ENCODE measurements around the gene QRSL1.
"Not testable (repeated sequence)": the region's sequence is repeated elsewhere in the genome, so short reads cannot be mapped to it uniquely, and the experiment has no call there.

QRSL1 gene, protein sequence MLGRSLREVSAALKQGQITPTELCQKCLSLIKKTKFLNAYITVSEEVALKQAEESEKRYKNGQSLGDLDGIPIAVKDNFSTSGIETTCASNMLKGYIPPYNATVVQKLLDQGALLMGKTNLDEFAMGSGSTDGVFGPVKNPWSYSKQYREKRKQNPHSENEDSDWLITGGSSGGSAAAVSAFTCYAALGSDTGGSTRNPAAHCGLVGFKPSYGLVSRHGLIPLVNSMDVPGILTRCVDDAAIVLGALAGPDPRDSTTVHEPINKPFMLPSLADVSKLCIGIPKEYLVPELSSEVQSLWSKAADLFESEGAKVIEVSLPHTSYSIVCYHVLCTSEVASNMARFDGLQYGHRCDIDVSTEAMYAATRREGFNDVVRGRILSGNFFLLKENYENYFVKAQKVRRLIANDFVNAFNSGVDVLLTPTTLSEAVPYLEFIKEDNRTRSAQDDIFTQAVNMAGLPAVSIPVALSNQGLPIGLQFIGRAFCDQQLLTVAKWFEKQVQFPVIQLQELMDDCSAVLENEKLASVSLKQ

DNA sequence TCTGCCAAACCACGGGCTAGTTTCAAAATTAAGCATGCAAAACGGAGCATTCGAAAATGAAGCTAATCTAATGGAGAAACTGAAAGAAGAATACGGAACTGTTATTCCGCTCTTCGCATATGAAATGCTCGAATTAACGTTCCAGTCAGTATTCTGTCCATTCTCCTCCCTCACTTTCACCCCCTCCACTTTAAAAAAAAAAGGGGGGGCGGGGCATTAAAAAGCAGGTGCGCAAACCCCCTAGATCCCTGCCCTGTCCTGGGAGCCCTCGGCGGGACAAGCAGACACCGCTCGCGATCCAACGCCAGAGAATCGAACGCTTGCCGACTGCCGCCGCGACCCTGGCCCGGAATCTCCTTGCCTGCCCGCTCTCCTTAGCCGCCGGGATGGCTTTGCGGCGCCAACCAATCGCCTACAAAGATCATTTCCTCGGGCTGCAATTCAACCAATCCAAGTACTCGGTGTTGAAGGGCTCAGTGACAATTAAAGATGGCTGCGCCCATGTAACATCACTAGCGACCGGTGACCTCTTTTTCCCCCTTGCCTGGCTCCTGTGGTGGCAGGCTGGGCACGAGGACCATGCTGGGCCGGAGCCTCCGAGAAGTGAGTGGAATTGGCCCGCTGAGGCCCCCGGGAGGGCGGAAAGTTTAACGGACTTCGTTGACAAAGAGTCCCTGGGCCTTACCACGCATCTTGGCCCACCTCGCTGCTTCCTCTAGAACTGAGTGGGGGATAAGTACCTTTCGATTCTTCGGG, at the start of gene QRSL1, which contains the start of gene RTN4IP1:
Gene QRSL1 (plus strand): TSS at position 476 of the 756 bp plus-strand sequence. CDS start 104 bp downstream, at position 580.
Gene RTN4IP1 (minus strand): TSS at position 396 of the 756 bp plus-strand sequence. CDS start 477 bp downstream, outside the sequence.
- DNase-seq (ENCODE audit: low read depth in 2 of 2): peak; percentile 69 to 76

DNA sequence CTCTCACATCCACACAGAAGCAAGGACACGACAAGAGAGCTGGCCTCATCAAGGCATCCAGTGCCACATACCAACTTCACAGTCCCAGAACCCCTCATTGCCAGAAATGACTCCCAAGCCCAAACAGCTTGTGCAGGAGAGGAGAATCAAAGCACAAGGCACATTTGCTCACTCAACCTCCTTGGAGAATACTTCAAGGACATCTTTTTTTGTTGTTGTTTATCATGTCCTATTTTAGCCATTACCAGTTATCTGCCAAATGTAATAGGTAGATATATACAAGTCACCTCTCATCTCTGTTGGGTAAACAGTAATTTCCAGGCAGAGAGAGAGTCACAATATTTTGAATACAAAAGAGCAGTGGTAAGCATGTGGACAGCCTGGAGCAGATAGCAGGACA, 47.9 kb upstream of the QRSL1 start:
- no peak for DNase-seq (ENCODE audit: low read depth in 2 of 2)

DNA sequence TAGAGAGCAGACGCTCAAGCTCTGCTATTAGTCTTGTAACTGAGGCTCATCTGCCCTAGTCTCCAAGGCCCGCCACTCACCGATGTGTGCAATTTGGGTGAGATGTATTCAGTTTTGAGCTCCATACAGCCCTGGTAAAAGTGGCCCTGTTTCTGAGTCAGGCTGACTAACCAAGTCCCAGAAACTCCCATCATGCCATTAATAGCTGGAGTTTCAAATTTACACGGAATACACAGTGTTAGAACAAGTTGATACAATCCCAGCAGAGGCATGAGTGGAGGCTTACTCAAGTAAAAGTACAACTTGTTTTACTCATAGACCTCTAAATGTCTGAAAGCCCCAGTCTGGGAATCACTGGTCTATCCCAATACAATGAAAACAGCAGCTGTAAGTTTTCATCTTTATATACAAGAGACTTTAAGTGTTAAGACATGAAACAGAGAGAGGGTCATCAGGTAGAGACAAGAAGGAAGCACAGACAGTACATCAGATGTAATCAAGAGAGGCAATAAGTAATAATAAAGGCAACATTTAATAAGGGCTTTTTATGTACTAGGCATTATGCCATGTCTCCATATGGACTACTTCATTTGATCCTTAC, 42.5 kb upstream of the QRSL1 start:
- no peak for DNase-seq (ENCODE audit: low read depth in 2 of 2)

DNA sequence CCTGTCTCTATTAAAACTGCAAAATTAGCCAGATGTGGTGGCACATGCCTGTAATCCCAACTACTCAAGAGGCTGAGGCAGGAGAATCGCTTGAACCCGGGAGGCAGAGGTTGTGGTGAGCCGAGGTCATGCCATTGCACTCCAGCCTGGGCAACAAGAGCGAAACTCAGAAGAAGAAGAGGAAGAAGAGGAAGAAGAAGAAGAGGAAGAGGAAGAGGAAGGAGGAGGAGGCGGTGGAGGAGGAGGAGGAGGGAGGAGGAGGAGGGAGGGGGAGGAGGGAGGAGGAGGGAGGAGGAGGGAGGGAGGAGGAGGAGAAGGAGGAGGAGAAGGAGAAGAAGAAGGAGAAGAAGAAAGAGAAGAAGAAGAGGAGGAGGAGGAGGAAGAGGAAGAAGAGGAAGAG, 40.4 kb upstream of the QRSL1 start:
- not testable (repeated sequence) for DNase-seq (ENCODE audit: low read depth in 2 of 2)

DNA sequence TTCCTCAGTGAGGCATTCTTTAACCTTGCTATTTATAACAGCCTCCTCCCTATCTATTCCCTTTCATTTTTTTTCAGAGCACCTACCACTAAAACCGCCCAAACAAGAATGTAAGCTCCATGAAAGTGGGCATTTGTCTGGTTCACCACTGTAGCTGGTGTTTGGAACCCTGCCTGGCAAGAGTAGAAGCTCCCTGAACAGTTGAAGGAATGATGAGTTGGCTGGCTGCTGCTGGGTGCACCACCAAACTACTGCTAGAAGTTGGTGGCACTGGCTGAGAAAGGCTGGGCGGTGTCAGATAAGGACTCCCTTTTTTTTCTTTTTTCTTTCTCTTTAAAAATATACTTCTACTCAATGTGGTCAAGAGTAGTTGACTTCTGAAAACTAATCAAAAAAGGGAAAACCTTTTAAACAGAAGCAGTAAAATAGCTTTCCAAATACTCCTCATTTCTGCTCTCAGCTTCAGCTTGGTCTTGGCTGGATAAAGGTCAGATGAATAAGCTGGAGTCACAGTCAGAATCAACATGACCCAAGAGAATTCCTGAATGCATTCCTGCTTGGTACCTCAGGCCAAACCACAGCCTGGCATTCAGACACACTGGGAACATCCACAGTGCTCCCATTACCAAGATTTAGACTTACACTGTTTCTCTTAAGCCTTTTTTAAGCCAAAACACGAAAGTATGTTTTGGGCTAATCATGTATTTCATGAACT, 38.1 kb upstream of the QRSL1 start:
- DNase-seq (ENCODE audit: low read depth in 2 of 2): no peak

DNA sequence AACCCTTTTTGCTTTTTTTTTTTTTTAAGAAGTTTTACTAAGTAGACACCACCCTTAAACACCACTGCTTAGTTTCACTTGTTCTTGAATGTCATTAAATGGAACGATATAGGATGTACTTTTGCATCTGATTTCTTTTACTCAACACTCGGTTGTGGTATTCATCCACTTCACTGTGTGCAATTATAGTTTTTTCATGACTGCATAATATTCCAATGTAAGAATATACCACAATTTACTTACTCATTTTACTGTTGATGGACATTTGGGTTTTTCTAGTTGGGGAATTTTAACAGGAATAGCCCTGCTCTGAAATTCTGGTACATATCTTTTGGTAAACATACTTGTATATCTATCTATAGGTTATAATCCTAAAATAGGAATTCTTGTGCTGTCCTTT, 29.9 kb upstream of the QRSL1 start:
- DNase-seq (ENCODE audit: low read depth in 2 of 2): no peak

DNA sequence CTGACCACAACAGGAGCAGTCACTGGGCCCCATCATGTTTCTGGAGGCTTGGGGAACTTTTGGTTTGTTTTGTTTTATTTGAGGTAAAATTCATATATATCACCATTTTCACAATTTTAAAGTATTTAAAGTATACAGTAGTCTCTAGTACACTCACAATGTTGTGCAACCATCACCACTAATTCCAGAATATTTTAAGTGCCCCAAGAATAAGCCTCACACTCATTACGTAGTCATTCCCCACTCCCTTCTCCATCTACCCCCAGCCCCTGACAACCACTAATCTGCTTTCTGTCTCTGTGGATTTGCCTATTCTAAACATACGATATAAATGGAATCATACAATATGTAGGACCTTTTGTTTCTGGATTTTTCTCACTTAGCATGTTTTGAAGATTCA, 29.0 kb upstream of the QRSL1 start:
- no peak for DNase-seq (ENCODE audit: low read depth in 2 of 2)

DNA sequence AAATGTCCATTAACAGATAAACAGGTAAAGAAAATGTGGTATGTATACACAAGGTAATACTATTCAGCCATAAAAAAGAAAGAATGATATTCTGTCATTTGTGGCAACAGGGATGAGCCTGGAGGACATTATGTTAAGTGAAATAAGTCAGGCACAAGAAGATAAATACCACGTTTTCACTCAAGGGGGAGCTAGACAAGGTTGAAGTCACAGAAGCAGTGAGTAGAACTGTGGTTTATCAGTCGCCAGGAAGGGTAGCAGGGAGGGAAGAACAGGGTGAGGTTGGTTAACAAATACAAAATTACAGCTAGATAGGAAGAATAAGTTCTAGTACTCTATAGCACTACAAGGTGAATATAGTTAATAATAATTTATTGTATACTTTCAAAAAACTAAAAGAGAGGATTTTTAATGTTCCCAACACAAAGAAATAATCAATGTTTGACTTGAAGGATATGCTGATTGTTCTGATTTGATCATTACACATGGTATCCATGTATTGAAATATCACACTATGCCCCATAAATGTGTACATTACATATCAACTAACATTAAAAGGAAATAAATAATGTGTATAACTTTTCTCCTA, 21.2 kb upstream of the QRSL1 start:
- no peak for DNase-seq (ENCODE audit: low read depth in 2 of 2)

DNA sequence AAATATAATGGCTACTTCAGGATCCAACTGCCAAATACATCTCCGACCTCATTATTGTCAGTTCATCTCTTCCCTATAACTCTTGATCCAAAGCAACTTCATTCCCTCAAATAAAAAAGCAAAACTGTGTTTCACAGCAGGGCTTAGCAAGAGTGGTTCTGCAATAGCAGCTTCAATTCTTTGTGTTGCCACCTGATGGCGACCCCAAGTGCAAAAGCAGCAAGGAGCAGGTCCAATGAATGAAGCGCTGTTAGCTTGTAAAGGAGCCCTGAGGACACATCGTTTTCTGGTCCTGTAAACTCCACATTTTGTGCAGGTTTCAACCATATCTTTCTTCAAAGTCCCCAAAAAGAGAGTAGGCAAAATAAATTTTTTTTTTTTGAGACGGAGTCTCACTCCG, 19.7 kb upstream of the QRSL1 start:
- no peak for DNase-seq (ENCODE audit: low read depth in 2 of 2)

DNA sequence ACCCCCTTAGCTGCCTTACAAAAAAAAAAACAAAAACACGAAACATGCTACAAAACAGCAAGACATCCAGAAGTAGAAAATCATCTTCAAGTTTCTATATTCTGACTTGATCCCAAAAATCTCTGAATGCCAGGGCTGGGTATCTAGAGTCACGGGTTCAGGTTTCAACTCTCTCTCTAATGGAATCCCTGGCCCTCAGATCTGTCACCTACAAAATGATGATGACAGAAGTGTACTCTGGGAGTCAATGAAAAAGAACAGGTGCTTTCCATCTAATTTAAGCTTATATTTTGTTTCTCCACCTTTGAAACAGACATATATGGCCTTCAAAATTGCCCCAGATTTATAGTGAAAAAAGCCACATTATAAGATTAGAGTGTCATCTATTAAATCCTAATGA, 18.3 kb upstream of the QRSL1 start:
- DNase-seq (ENCODE audit: low read depth in 2 of 2): no peak

DNA sequence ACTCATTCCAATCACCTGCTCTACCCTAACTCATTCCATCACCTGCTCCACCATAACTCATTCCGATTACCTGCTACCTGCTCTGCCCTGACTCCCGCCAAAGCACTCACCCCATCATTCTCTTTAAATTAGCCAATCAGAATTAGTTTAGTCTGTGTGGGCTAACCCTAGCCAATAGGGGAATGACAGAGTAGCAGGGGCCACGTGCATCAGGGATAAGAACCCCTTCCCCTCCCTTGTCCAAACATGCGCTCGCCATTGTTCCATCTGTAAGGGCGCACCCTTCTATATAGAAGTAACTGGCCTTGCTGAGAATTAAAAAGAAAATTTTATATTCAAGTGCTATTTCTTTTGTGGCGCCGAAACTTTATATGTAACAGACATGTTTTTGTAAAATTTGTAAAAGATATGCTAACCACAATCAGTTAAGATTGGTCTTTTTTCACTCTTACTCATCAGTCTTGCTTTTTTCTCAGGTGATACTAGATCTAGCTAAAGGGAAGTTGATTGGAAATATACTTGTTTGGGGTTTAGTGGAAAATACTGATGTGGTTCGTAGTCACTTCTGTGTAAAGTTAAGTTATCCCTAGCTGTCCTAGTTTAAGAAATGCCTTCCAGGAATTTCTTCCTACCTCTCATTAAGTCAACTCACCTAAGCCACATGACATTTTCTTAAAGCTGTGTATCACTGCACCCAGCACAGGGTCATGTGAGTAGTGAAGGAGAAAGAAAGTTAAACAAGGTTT, 16.5 kb upstream of the QRSL1 start:
- DNase-seq (ENCODE audit: low read depth in 2 of 2): no peak

DNA sequence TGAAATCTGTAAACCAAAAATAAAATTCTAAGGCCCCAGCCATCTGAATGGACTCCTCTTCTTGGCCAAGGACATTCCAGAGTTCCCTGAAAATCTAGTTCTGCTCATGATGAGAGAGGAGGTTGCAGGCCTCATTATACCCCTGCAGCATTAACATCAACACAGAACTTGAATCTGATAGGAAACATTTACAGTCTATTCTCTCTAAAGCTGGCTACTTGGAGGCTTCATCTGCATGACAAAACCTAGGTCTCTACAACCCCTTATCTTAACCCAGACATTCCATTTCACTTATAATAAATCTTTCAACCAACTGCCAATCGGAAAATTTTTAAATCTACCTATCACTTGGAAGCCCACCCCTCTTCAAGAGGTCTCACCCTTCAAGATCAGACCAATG, 15.8 kb upstream of the QRSL1 start:
- DNase-seq (ENCODE audit: low read depth in 2 of 2): no peak

DNA sequence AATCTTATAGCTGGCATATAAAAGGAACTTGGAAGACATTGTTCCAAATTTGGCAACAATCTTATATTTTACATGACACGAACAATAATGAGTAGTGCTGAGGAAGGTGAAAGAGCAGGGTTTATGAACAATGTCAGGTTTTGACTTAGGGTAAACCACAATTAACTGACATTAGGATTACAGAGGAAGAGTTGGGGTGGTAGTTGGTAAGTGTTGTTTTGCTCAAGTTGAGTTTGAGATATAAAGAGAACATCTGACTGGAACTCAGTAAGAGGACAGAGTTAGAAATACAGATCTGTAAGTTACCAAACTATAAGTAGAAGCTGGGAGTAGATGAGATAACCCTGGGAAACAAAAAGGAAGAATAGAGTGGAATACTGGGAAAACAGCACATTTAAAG, 15.2 kb upstream of the QRSL1 start:
- no peak for DNase-seq (ENCODE audit: low read depth in 2 of 2)

DNA sequence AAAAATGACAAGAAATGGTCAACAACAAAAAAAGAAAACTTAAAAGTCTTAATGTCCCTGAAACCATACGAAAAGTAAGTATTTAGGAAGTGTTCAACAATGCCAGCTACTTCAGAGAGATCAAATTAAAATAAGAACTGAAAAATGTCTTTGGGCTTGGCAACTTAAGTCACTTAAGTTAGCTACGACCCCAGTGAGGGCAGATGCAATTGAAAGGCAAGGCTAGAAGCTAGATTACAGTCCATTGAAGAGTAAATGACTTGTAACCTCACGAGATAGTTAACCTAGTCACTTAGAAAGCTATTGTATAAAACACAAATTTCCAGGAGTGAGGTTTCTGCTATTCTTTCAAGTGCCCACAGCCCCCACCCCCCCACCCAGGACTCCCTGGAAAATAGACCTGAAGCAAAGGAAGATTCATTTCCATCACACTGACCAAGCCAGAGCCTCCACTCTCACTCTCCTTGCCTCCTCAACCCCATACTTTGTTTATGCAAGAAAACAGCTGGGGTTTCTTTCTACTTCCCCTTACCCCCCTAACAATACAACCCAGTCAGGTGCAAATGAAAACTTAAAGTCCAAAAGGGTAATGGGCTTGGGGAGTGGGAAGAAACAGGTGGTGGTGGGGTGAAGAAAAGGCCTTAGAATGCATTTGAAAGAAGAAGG, 14.7 kb upstream of the QRSL1 start:
- no peak for DNase-seq (ENCODE audit: low read depth in 2 of 2)

DNA sequence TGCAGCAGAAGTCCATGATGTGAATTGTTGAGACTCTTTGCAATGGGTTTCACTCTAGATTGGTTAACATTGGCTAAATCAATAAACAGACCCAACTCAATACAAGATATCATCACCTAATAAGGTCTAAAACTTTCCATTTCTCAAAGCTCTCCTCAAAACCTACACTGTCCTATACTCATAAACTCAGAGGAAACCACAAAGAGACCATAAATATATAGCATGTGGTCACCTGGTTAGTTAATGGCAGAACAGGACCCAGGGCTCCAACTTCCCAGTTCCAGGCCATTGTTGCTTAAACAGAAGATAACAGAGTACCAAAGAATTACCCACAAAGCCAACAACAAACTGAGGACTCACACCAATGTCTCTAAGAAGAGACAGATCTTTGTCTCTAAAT, 12.1 kb upstream of the QRSL1 start:
- DNase-seq (ENCODE audit: low read depth in 2 of 2): no peak

DNA sequence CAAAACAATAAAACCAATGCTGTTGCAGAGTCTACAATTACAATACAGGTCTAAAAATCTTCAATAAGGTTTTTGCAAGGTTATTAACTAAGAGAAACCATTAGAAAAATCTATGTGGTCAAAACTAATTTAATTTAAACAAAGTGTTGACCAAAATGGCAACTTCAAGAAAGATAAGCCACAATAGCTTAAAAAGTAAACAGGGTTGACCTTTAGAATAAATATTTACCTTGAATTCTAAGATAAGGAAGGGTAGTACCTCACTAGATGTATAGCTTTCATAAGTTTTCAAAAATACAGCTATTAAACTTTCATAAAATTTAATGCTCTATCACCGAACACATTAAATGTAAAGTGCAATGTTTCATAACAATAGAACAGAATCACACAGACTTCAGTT, 11.5 kb upstream of the QRSL1 start:
- no peak for DNase-seq (ENCODE audit: low read depth in 2 of 2)

DNA sequence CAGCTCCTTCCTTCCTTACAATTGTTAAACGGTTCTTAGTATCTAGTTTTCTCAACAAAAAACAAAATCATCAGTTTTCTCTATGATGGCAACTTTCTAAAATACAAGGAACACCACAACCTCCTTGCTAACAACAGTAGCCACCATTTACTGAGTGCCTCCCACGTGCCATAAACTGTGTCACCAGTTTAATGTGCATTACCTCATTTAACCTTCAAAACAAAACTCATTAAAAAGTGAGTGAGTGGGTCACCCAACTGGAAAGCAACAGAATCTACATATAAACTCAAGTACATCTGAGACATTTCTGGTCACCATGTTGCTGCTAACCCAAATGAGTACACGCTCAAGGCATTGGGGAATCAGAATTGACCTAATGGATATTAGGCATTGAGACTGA, 11.1 kb upstream of the QRSL1 start:
- DNase-seq (ENCODE audit: low read depth in 2 of 2): no peak

DNA sequence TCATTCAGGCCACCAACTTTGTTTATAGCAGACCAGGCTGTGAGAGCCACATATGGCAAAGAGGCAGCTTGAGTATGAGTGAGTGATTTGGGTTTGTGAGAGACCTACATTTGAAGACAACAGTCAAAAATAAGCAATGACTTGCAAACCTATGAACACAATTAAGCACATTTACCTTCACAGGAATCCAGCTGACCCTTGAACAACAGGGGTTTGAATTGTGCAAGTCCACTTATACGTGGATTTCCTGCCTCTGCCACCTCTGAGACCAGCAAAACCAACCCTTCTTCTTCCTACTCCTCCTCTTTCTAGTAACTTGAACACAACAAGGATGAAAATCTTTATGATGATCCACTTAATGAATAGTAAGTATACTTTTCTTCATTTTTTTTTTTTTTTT, 10.2 kb upstream of the QRSL1 start:
- DNase-seq (ENCODE audit: low read depth in 2 of 2): no peak

DNA sequence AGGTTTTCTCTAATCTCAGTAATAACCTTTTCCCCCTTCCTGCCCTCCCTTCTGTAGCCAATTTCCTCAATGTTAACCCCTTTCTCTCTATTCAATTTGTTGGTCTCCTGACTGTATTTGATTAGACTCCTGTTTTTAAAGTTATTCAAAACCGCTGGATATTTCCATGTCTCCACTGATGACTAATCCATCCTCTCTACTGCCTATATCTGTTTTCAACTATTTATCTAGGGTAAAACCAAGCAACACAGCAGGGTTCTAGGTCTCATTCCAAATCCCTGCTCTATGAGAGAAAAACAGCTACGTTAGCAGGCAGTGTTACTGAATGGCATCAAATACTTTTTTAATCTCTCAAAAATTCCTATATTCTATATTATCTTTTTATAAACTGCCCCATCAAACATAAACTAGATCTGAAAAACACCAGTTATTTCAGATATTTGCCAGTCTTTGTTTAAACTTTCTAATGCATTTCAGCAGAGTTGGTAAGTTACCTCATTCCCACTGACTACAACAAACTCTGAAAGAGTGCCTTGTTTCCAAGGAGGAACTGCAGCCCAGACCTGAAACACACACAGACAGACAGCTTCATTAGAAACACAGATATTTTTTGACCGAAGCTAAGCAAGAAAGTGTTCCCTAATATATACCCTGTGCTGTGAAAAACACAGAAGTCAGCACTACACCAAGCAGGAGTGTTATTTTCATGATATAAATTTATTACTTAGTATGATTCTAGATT, 8.3 kb upstream of the QRSL1 start:
- DNase-seq (ENCODE audit: low read depth in 2 of 2): no peak
